UCSD-AML1 (cell line): ENCODE data around the gene TUBB4B.

Experiments used
- DNase-seq: peaks from one replicate; lab custom pipeline; 2025; ENCODE audit not compliant: unreplicated experiment; lab: John Stamatoyannopoulos, UW

The TUBB4B gene

GRCh38 chr9:137270929-137271695, 30.0 kb downstream of the TUBB4B start:
- no peak for DNase-seq

- no peak for DNase-seq
Measured at GRCh38 chr9:137271696-137272076, 30.6 kb downstream of the TUBB4B start.

- DNase-seq: no peak
Measured at GRCh38 chr9:137272241-137273094, 31.4 kb downstream of the TUBB4B start.

DNA sequence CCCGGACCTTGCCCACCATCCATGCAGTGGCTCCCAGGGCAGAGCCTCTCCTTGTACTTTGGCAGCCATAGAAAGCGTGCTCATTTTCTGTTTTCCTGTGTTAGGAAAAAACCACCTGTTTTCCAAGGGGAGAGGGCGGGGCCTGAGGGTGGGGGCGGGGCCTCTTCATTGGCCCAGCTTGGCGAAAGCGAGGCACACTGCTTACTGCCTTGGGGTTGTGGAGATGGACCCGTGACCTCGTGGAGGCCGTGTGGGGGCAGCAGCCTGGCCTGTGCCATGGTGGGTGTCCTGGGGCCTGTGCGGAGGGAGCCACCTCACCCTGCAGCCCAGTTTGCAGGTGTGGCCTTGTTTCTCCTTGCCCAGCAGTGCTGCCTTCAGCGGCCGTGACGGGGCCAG, 32.0 kb downstream of the TUBB4B start:
- no peak for DNase-seq

- DNase-seq: no peak
Measured at GRCh38 chr9:137273611-137274320, 32.7 kb downstream of the TUBB4B start.

- DNase-seq: no peak
Measured at GRCh38 chr9:137275203-137275587, 34.1 kb downstream of the TUBB4B start.

- DNase-seq: no peak
Measured at GRCh38 chr9:137275588-137276472, 34.7 kb downstream of the TUBB4B start.

GRCh38 chr9:137276473-137277328, 35.6 kb downstream of the TUBB4B start:
- peak; percentile 86 for DNase-seq

DNA sequence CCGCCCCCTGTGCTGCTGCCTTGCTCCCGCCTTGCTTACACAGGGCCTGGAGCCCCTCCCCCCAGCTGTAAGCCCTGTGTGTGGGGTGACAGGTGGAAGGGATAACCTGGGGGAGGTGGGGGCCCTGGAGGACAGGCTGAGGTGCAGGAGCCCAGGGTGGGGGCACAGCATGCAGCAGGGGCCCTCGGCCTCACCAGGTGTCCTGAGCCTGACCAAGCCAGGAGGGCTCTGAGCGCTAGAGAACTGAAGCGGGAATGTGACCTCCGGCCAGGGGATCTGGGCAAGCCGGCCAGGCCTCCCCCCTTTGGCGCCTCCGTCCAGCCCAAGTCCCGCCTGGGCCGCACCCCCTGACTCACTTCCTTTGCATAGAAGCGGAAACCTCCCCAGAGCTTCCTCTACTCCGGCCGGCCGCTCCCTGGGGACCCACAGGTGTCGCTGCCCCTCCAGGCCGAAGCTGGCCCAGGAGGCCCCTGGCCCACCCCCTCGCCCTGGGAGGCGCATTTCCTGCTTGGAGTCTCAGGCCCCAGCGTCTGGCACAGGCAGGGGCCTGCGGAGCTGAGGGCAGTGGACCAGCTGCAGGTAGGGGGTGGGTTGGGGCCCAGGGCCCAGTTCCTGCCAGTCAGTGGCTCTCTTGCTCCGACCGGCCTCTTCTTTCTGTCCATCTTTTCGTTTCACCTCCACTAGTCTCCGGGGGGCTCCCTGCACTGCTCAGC, 36.4 kb downstream of the TUBB4B start, which contains the start of gene TOR4A:
TSS of gene TOR4A (plus strand) at position 398 of the 713 bp plus-strand sequence. CDS start 964 bp downstream, outside the sequence.
- peak; percentile 94 for DNase-seq

DNA sequence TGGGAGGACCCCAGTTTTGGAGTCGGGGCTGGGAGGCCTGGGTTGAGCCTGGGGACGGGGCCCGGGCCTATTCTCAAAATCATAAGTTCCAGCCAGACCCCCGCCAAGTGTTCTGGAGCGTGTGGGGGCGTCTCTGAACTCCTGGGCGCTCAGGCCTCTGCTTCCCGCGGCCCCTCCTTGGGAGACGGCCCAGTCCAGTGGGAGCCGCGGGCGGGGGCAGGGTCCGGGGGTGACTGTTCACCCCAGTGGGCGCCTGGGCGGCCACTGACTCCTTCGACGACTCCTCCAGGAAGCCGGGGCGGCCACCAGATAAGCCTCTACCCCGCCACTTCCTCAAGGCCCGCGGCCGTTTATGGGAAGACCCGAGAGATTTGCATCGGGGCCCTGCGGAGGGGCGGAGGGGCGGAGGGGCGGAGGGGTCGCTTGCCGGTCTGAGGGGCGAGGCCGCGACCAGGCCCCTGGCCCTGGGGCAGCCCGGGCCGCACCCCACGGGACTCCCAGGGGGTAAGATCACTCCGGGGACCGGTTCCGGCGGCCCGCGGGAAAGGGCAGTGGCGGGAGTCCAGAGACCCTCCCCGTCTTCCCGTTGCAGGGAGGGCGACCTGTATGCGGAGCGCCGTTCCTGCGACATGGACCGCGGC, 37.1 kb downstream of the TUBB4B start:
- peak; percentile 65 for DNase-seq

DNA sequence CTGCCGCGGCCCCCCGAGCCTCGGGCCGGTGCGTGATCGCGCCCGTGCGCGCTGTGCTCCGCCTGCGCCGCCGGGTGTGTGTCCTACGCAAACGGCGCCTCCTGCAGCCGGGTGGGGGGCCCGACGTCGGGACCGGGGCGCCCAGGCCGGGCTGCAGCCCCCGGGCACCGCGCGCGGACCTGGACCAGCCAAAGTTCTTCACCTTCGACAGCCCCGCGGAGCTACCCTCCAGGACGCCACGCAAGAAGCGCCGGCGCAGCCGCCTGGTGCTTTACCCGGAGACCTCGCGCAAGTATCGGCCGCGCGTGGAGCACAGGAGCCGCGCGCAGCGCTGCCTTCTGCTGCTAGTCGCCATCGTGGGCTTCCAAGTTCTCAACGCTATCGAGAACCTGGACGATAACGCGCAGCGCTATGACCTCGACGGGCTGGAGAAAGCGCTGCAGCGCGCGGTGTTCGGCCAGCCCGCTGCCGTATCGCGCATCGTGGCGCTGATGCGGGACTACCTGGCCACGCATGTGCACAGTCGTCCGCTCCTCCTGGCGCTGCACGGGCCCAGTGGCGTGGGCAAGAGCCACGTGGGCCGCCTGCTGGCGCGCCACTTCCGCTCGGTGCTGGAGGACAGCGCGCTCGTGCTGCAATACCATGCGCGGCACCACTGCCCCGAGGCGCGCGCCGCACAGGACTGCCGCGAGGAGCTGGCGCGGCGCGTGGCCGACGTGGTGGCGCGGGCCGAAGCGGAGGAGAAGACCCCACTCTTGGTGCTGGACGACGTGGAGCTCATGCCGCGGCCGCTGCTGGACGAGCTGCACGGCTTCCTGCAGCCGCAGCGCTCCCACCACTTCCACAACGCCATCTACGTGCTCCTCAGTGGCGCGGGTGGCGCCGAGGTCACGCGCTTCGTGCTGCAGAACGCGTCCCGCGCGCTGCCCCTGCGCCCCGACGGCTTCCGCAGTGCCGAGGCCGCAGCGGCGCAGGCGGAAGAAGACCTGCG, 37.9 kb downstream of the TUBB4B start:
- DNase-seq: no peak

DNA sequence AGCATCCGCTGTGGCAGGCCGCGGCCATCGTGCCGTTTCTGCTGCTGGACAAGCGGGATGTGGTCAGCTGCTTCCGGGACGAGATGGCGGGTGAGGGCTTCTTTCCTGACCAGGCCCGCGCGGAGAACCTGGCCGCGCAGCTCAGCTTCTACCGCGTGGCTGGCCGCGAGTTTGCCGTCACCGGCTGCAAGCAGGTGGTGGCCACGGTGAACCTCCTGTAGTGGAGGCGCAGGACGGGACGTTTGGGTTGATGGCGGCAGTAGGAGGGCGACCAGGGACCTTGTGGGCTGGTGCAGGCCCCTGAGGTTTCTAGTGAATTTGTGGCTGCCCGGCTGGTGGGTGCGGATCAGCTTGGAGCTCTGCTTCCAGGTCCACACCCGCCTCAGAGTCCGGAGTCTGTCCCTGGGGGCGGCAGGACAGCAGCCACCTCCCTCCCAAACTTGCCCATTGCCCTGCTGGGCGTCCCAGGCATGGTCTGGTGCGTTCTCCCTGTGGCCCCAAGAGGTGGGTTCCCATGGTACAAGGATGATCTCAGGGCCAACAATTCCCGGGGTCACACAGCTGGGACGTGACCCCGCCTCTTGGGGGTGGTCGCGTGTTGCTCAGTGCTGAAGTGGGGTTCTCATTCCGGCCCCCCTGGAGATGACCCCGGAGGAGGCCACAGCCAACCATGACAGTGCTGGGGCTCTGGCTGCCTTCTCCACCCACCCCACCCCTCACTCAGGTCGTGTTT, 38.8 kb downstream of the TUBB4B start:
- DNase-seq: no peak

- no peak for DNase-seq
Measured at GRCh38 chr9:137280474-137281344, 39.6 kb downstream of the TUBB4B start.

GRCh38 chr9:137281345-137282116, 40.4 kb downstream of the TUBB4B start:
- no peak for DNase-seq

DNA sequence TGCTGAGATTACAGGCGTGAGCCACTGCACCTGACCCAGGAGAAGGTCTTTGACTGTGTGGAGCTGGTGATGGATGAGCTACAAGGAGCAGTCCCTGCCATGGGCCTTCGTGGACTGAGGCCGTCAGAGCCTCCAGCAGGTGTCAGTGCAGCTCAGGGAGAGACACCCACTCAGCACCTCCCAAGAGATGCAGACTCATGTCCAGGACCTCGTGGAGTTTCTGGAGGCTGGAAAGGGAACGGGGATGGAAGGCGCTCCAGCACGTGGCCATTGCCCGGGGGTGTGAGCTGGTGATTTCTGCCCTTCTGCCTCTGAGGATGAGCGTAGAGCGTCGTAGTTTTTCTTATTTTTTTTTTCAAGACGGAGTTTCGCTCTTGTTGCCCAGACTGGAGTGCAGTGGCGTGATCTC, 45.9 kb downstream of the TUBB4B start:
- DNase-seq: peak; percentile 69
